ENCODE results near the gene BCL6. TPM values are rescaled to one million over a fixed set of nuclear protein-coding genes. Genes with fewer than 3 reads are reported as not detected.

Gene BCL6
- total and polyA plus RNA-seq, 2 donors (not counting 3 experiments of a cell fraction or from before 2014, with no cell fraction given) = 6.9 to 12.1 TPM

DNA sequence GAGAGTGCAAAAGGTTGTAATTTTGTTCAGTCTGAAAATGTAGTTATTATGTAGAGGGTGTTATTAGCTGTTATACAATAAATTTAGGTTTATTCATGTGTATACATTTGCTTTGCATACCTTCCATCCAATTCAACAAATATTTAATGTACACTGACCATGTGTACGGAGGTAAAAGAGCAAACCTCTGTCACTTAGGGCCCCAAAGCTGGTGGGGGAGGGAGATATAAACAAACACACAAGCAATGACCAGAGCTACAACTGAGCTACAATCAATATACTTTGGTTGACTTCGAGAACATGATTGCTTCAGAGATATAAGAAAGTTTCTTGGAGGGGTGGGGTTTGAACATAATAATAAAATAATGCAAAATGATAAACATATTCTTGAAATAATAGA, 17.5 kb upstream of the BCL6 start:
- no peak for DNase-seq (ENCODE audit: low read depth, low spot score)
- Histone ChIP-seq H3K9ac (replicated peaks; ENCODE audit: extremely low read depth, insufficient read depth, low read length) (no peak overlapping the region), H4K20me1 (replicated peaks; ENCODE audit: control insufficient read depth, extremely low read depth, insufficient read depth, low read length) (no peaks in the 10 kb centered on the region), H3K27me3 (ENCODE audit: control insufficient read depth in 2 of 2, insufficient read depth in 2 of 2, low read length in 2 of 2) (peaks cover 2 to 8% of the 10 kb centered on the region in 2 experiments), H3K4me3 (replicated peaks in 1 of 3; ENCODE audit: insufficient read depth in 1 of 3, low read depth in 1 of 3, low read length in 3 of 3) (no peak overlapping the region), H3K27ac (ENCODE audit: insufficient read depth, low read depth, low read length) (no peak overlapping the region), H3K9me3 (replicated peaks; ENCODE audit: control insufficient read depth, insufficient read depth, low read length) (no peaks in the 10 kb centered on the region), H3K36me3 (ENCODE audit: control insufficient read depth in 2 of 2, extremely low read depth in 1 of 2, insufficient read depth in 2 of 2, low read length in 2 of 2) (no peaks in the 10 kb centered on the region), H2AFZ (ENCODE audit: low read depth, low read length) (no peak overlapping the region), H3K4me2 (ENCODE audit: insufficient read depth, low read length) (no peak overlapping the region), H3K9me1 (replicated peaks; ENCODE audit: control insufficient read depth, extremely low read depth, insufficient read depth, low read length) (no peaks in the 10 kb centered on the region), H3K79me2 (ENCODE audit: control insufficient read depth, insufficient read depth, low read length) (no peaks in the 10 kb centered on the region), H3K4me1 (ENCODE audit: control insufficient read depth, extremely low read depth, insufficient read depth, low read length) (peaks cover 7% of the 10 kb centered on the region)
- no peak for FAIRE-seq
- POLR2A ChIA-PET = no interaction called here
- BruUV-seq (replicated peaks) = no TSS peak
- CTCF ChIA-PET = interaction anchor here (1.5 kb wide), 1 partner anchor 15 kb away, joined by 5 read pairs; no protein-coding TSS in a partner anchor
- intact Hi-C loops (cut with micrococcal nuclease) = no loop called here
- dilution Hi-C loops (cut with MboI; ENCODE audit: extremely low pct_ligation_motif_present, low sequenced_read_pairs) = no loop called here
- TF ChIP-seq GATA2 (IDR thresholded peaks at IDR 0.05; ENCODE audit: insufficient read depth, insufficient read length, low read depth, low read length) (no peak), FOS (IDR thresholded peaks at IDR 0.05; ENCODE audit: borderline replicate concordance, insufficient read depth, low read length) (no peak), POLR2A (IDR thresholded peaks at IDR 0.05; ENCODE audit: low read depth, low read length) (no peak), JUN (IDR thresholded peaks at IDR 0.05; ENCODE audit: borderline replicate concordance, insufficient read depth, insufficient read length, low read depth) (no peak), MYC (IDR thresholded peaks at IDR 0.05; ENCODE audit: low read depth, low read length) (no peak), POLR2AphosphoS5 (IDR thresholded peaks at IDR 0.05; ENCODE audit: insufficient read depth, low read depth, low read length) (no peak)

DNA sequence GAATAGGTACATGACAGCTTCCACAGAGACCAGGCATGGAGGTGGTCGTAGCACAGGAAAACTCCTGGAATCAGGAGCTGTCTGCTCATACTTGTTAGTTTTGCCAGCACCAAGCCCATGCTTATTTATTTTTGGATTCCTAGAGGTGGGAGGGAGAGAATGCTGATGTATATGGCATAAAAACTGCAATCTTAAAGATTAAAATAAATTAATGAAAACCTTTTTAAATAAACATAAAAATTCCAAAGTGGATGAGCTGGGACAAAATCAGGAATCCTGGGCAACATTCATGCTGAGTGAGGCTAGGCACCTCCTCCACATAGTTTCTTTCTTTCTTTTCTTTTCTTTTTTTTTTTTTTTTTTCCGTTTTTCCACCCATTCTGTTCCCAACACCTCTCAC, 14.3 kb upstream of the BCL6 start:
- ChIA-PET CTCF (interaction anchor here (1.2 kb wide), 1 partner anchor 12 kb away, joined by 3 read pairs; no protein-coding TSS in a partner anchor), POLR2A (no interaction called here)
- no TSS peak for BruUV-seq (replicated peaks)

More for the DNA sequence above, 14.3 kb upstream of the BCL6 start:
- no peak overlapping the region for H3K4me3 ChIP-seq (replicated peaks in 1 of 3; ENCODE audit: insufficient read depth in 1 of 3, low read depth in 1 of 3, low read length in 3 of 3)
- TF ChIP-seq GATA2 (IDR thresholded peaks at IDR 0.05; ENCODE audit: insufficient read depth, insufficient read length, low read depth, low read length) (no peak), FOS (IDR thresholded peaks at IDR 0.05; ENCODE audit: borderline replicate concordance, insufficient read depth, low read length) (no peak)
- TF ChIP-seq, protein P1, sequence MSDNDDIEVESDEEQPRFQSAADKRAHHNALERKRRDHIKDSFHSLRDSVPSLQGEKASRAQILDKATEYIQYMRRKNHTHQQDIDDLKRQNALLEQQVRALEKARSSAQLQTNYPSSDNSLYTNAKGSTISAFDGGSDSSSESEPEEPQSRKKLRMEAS (IDR thresholded peaks at IDR 0.05; ENCODE audit: insufficient read depth, insufficient read length) = no peak
- dilution Hi-C loops (cut with MboI; ENCODE audit: extremely low pct_ligation_motif_present, low sequenced_read_pairs) (no loop called here), intact Hi-C loops (cut with micrococcal nuclease) (no loop called here)
- FAIRE-seq = no peak
- H3K36me3 ChIP-seq (ENCODE audit: control insufficient read depth in 2 of 2, extremely low read depth in 1 of 2, insufficient read depth in 2 of 2, low read length in 2 of 2) = no peaks in the 10 kb centered on the region
- no peak overlapping the region for H3K27ac ChIP-seq (ENCODE audit: insufficient read depth, low read depth, low read length)
- H3K27me3 ChIP-seq (ENCODE audit: control insufficient read depth in 2 of 2, insufficient read depth in 2 of 2, low read length in 2 of 2) = peaks cover 2 to 9% of the 10 kb centered on the region in 2 experiments
- H3K9me1 ChIP-seq (replicated peaks; ENCODE audit: control insufficient read depth, extremely low read depth, insufficient read depth, low read length) = no peaks in the 10 kb centered on the region
- DNase-seq (ENCODE audit: low read depth, low spot score) = no peak
- no peaks in the 10 kb centered on the region for H3K9me3 ChIP-seq (replicated peaks; ENCODE audit: control insufficient read depth, insufficient read depth, low read length)
- no peaks in the 10 kb centered on the region for H3K4me1 ChIP-seq (ENCODE audit: control insufficient read depth, extremely low read depth, insufficient read depth, low read length)
- H2AFZ ChIP-seq (ENCODE audit: low read depth, low read length) = no peak overlapping the region
- no peak overlapping the region for H3K9ac ChIP-seq (replicated peaks; ENCODE audit: extremely low read depth, insufficient read depth, low read length)
- H4K20me1 ChIP-seq (replicated peaks; ENCODE audit: control insufficient read depth, extremely low read depth, insufficient read depth, low read length) = no peaks in the 10 kb centered on the region
- H3K79me2 ChIP-seq (ENCODE audit: control insufficient read depth, insufficient read depth, low read length) = no peaks in the 10 kb centered on the region
- H3K4me2 ChIP-seq (ENCODE audit: insufficient read depth, low read length) = no peak overlapping the region

Data from endothelial cell of umbilical vein (primary cell).